Stromal cell of bone marrow (primary cell): ENCODE measurements around the gene AGBL3.

Experiments
- DNase-seq: peaks from one replicate; pipeline ENCODE4 v3.0.0-alpha.2; 2012; ENCODE audit warnings: low read depth

The AGBL3 gene

GRCh38 chr7:135147899-135148721 is 161.8 kb downstream of the AGBL3 start, which contains the start of gene TMEM140:
Gene TMEM140, plus strand, starts transcription at chr7:135148072. Its CDS starts 16,370 bp downstream, at chr7:135164442.
- DNase-seq = peak; percentile 58

GRCh38 chr7:135150072-135150782 is 163.9 kb downstream of the AGBL3 start:
- no peak for DNase-seq

GRCh38 chr7:135151132-135151531 is 164.8 kb downstream of the AGBL3 start:
- no peak for DNase-seq

GRCh38 chr7:135151533-135151932 is 165.2 kb downstream of the AGBL3 start:
- no peak for DNase-seq

GRCh38 chr7:135152442-135152841 is 166.1 kb downstream of the AGBL3 start:
- DNase-seq = no peak

- no peak for DNase-seq
These were observed 168.4 kb downstream of the AGBL3 start for GRCh38 chr7:135154734-135155133.

GRCh38 chr7:135156290-135156689 is 170.0 kb downstream of the AGBL3 start:
- no peak for DNase-seq

- no peak for DNase-seq
These were observed 171.9 kb downstream of the AGBL3 start for GRCh38 chr7:135158141-135158655.

- no peak for DNase-seq
These were observed 172.6 kb downstream of the AGBL3 start for GRCh38 chr7:135158874-135159273.

GRCh38 chr7:135159359-135160085 is 173.2 kb downstream of the AGBL3 start:
- no peak for DNase-seq

GRCh38 chr7:135160098-135160857 is 174.0 kb downstream of the AGBL3 start:
- DNase-seq = no peak

GRCh38 chr7:135160858-135161653 is 174.7 kb downstream of the AGBL3 start:
- no peak for DNase-seq

- DNase-seq = no peak
These were observed 175.4 kb downstream of the AGBL3 start for GRCh38 chr7:135161669-135162068.

GRCh38 chr7:135162382-135163001 is 176.2 kb downstream of the AGBL3 start:
- DNase-seq = no peak

GRCh38 chr7:135164357-135165061 is 178.2 kb downstream of the AGBL3 start:
- no peak for DNase-seq

- DNase-seq = no peak
These were observed 179.6 kb downstream of the AGBL3 start for GRCh38 chr7:135165862-135166261.

GRCh38 chr7:135166338-135166990 is 180.2 kb downstream of the AGBL3 start:
- DNase-seq = no peak

GRCh38 chr7:135167365-135167917 is 181.1 kb downstream of the AGBL3 start:
- DNase-seq = no peak

- DNase-seq = no peak
These were observed 181.7 kb downstream of the AGBL3 start for GRCh38 chr7:135168001-135168400.
